Measurements from ENCODE around the gene XRCC5. TPM values are rescaled to one million over a fixed set of nuclear protein-coding genes. Genes with fewer than 3 reads are reported as not detected.
A peak's percentile ranks its signal among the peaks of the same experiment; 100 is the strongest.
"Not testable (repeated sequence)": the region's sequence is repeated elsewhere in the genome, so short reads cannot be mapped to it uniquely, and the experiment has no call there.

Gene XRCC5
- total RNA-seq, 1 experiment from 2014 or later: 424 TPM

DNA sequence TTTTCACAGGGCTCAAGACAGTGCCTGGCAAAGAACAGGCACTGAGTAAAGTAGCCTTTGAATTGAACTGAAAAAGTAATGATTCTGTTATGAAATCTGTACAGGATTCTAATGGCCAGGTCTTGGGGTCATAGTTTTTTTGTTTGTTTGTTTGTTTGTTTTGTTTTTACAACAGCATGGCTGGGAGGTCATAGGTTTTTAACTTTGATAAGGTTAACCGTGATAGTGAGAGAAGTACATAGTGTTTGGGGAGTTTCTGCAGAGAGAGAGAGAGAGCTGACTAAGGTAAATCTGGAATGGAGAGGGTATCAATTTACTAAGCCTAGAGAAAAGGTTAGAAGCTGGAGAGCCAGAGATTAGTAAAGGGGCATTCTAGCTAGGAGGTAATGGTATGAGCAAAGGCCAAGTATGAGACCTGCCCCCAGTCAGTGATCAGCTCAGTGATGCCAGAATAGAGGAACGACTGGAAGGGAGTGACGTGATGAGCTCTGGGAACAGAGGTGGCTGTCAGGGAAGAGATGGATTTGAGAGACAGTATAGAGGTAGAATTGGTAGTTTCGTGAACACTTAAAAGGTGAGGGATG lies 25.9 kb downstream of the XRCC5 start:
- Histone ChIP-seq H3K9me2 (ENCODE audit: insufficient read depth) (no peaks in the 10 kb centered on the region), H3K9ac (ENCODE audit: low read length) (no peak overlapping the region), H3K27me3 (ENCODE audit: insufficient read depth, low read length) (no peaks in the 10 kb centered on the region), H3K4me2 (ENCODE audit: low read length) (no peak overlapping the region), H4K20me1 (ENCODE audit: insufficient read depth) (peaks cover 10% of the 10 kb centered on the region; the same call in 1 of the 2 replicates), H3K36me3 (ENCODE audit: control insufficient read depth in 1 of 2, insufficient read depth in 2 of 2, low read length in 2 of 2) (peaks cover 71 to 73% of the 10 kb centered on the region in 2 experiments), H3K79me2 (ENCODE audit: insufficient read depth, low read length) (peaks cover 96% of the 10 kb centered on the region), H3K27ac (ENCODE audit: low read depth, low read length) (no peak overlapping the region), H2AFZ (ENCODE audit: low read depth, low read length, poor library complexity, severe bottlenecking) (no peak overlapping the region), H3K4me3 (replicated peaks in 1 of 2; ENCODE audit: low read depth in 1 of 2, low read length in 2 of 2) (no peak overlapping the region), H3K4me1 (ENCODE audit: control insufficient read depth in 1 of 2, insufficient read depth in 2 of 2, low read length in 2 of 2) (no peaks in the 10 kb centered on the region), H3K9me3 (ENCODE audit: control insufficient read depth in 1 of 2, insufficient read depth in 1 of 2, low read depth in 1 of 2, low read length in 2 of 2) (no peaks in the 10 kb centered on the region)
- TF ChIP-seq SP1 (IDR thresholded peaks at IDR 0.05; ENCODE audit: low read depth) (no peak), RAD21 (IDR thresholded peaks at IDR 0.05; ENCODE audit: low read depth) (no peak), JUND (IDR thresholded peaks at IDR 0.05) (no peak), CEBPB (IDR thresholded peaks at IDR 0.05; ENCODE audit: low read depth) (no peak), CBX3 (IDR thresholded peaks at IDR 0.05; ENCODE audit: low read depth) (no peak), TCF7L2 (IDR thresholded peaks at IDR 0.05; ENCODE audit: borderline replicate concordance, extremely low read depth, insufficient read depth, insufficient read length) (no peak)
- DNase-seq (ENCODE audit: low read depth, low spot score): no peak
- no peak for ATAC-seq
- ChIA-PET POLR2A (no interaction called here), CTCF (no interaction called here), RAD21 (ENCODE audit: low non-redundant PET in 1 of 2, low total read pairs in 2 of 2, uncharacterized antibody in 2 of 2, unreplicated experiment in 2 of 2) (no interaction called here)
- intact Hi-C loops (cut with micrococcal nuclease): no loop called here
- no TSS peak for BruUV-seq (replicated peaks)

DNA sequence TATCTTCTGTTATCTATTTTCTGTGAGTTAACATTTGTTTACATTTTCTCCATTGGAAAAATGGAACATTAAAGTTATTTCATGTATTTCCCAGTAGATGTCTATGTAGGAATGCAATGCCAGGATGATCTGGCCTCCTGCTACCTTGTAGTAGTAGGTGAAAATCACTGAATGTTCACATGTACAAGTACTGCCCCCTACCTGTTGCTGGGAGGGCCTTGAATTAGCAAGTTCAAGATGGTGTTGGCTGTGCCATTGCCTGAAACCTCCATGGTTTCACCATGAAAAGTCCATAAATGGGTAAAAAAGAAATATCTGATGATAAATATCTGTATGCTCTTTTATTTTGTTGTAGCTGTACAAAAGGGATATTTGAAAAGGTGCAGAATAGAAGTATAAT lies 30.7 kb downstream of the XRCC5 start:
- no peak overlapping the region for H3K4me3 ChIP-seq (replicated peaks in 1 of 2; ENCODE audit: low read depth in 1 of 2, low read length in 2 of 2)
- ATAC-seq (peak; percentile 82), DNase-seq (ENCODE audit: low read depth, low spot score) (peak; percentile 21)
- CTCF ChIA-PET: interaction anchor here (1.9 kb wide), 1 partner anchor 25 kb away, joined by 6 read pairs; no protein-coding TSS in a partner anchor
- H3K36me3 ChIP-seq (ENCODE audit: control insufficient read depth in 1 of 2, insufficient read depth in 2 of 2, low read length in 2 of 2): peaks cover 68% of the 10 kb centered on the region in 2 experiments
- no peak overlapping the region for H3K27ac ChIP-seq (ENCODE audit: low read depth, low read length)
- TF ChIP-seq, protein P1, sequence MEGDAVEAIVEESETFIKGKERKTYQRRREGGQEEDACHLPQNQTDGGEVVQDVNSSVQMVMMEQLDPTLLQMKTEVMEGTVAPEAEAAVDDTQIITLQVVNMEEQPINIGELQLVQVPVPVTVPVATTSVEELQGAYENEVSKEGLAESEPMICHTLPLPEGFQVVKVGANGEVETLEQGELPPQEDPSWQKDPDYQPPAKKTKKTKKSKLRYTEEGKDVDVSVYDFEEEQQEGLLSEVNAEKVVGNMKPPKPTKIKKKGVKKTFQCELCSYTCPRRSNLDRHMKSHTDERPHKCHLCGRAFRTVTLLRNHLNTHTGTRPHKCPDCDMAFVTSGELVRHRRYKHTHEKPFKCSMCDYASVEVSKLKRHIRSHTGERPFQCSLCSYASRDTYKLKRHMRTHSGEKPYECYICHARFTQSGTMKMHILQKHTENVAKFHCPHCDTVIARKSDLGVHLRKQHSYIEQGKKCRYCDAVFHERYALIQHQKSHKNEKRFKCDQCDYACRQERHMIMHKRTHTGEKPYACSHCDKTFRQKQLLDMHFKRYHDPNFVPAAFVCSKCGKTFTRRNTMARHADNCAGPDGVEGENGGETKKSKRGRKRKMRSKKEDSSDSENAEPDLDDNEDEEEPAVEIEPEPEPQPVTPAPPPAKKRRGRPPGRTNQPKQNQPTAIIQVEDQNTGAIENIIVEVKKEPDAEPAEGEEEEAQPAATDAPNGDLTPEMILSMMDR (IDR thresholded peaks at IDR 0.05 in 2 of 3, conservative IDR thresholded peaks at IDR 0.05 in 1 of 3; ENCODE audit: borderline replicate concordance in 1 of 3, insufficient read depth in 1 of 3, low read depth in 2 of 3, low read length in 2 of 3): peak; percentile 14 to 60 (median 50); a peak in 4 of 6 replicates
- no peak for TF ChIP-seq FOSL1 (IDR thresholded peaks at IDR 0.05; ENCODE audit: low read depth)
- no peak for TF ChIP-seq JUND (IDR thresholded peaks at IDR 0.05)
- no peak for TF ChIP-seq SP1 (IDR thresholded peaks at IDR 0.05; ENCODE audit: low read depth)
- TF ChIP-seq RAD21 (IDR thresholded peaks at IDR 0.05; ENCODE audit: low read depth): peak; percentile 38
- TF ChIP-seq ELF1 (IDR thresholded peaks at IDR 0.05; ENCODE audit: borderline replicate concordance, low read depth): no peak
- TF ChIP-seq ZNF274 (IDR thresholded peaks at IDR 0.05; ENCODE audit: low read depth, low read length): no peak
- H2AFZ ChIP-seq (ENCODE audit: low read depth, low read length, poor library complexity, severe bottlenecking): no peak overlapping the region
- H3K4me2 ChIP-seq (ENCODE audit: low read length): no peak overlapping the region
- no peaks in the 10 kb centered on the region for H3K4me1 ChIP-seq (ENCODE audit: control insufficient read depth in 1 of 2, insufficient read depth in 2 of 2, low read length in 2 of 2)
- no TSS peak for BruUV-seq (replicated peaks)
- RAD21 ChIA-PET (ENCODE audit: low non-redundant PET in 1 of 2, low total read pairs in 2 of 2, uncharacterized antibody in 2 of 2, unreplicated experiment in 2 of 2): no interaction called here
- H3K9me2 ChIP-seq (ENCODE audit: insufficient read depth): no peaks in the 10 kb centered on the region
- POLR2A ChIA-PET: no interaction called here
- peaks cover 91% of the 10 kb centered on the region for H3K79me2 ChIP-seq (ENCODE audit: insufficient read depth, low read length)
- H3K9ac ChIP-seq (ENCODE audit: low read length): no peak overlapping the region
- no peaks in the 10 kb centered on the region for H3K27me3 ChIP-seq (ENCODE audit: insufficient read depth, low read length)
- H4K20me1 ChIP-seq (ENCODE audit: insufficient read depth): peaks cover 11% of the 10 kb centered on the region; the same call in 1 of the 2 replicates
- no peaks in the 10 kb centered on the region for H3K9me3 ChIP-seq (ENCODE audit: control insufficient read depth in 1 of 2, insufficient read depth in 1 of 2, low read depth in 1 of 2, low read length in 2 of 2)
- intact Hi-C loops (cut with micrococcal nuclease): no loop called here

DNA sequence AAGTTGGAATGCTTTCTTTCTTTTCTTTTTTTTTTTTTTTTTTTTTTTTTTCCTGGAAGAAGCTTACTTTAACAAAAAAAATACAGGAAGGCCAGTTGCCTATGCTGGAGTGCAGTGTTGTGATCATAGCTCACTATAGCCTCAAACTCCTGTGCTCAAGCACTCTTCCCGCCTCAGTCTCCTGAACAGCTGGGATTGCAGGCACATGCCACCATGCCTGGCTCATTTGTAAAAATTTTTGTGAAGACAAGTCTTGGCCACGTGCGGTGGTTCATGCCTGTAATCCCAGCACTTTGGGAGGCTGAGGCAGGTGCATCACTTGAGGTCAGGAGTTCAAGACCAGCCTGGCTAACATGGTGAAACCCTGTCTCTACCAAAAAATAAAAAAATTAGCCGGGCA lies 32.4 kb downstream of the XRCC5 start:
- Histone ChIP-seq H4K20me1 (ENCODE audit: insufficient read depth) (peaks cover 14% of the 10 kb centered on the region; the same call in 1 of the 2 replicates), H3K79me2 (ENCODE audit: insufficient read depth, low read length) (peaks cover 92% of the 10 kb centered on the region), H3K36me3 (ENCODE audit: control insufficient read depth in 1 of 2, insufficient read depth in 2 of 2, low read length in 2 of 2) (peaks cover 66 to 70% of the 10 kb centered on the region in 2 experiments)
- H3K4me1 ChIP-seq (ENCODE audit: control insufficient read depth in 1 of 2, insufficient read depth in 2 of 2, low read length in 2 of 2); RAD21 ChIA-PET (ENCODE audit: low non-redundant PET in 1 of 2, low total read pairs in 2 of 2, uncharacterized antibody in 2 of 2, unreplicated experiment in 2 of 2); H3K9me3 ChIP-seq (ENCODE audit: control insufficient read depth in 1 of 2, insufficient read depth in 1 of 2, low read depth in 1 of 2, low read length in 2 of 2); BruUV-seq (replicated peaks); H3K9ac ChIP-seq (ENCODE audit: low read length); intact Hi-C loops (cut with micrococcal nuclease); ATAC-seq; H3K4me2 ChIP-seq (ENCODE audit: low read length); POLR2A ChIA-PET; H3K9me2 ChIP-seq (ENCODE audit: insufficient read depth); H3K27ac ChIP-seq (ENCODE audit: low read depth, low read length); H3K4me3 ChIP-seq (replicated peaks in 1 of 2; ENCODE audit: low read depth in 1 of 2, low read length in 2 of 2); H2AFZ ChIP-seq (ENCODE audit: low read depth, low read length, poor library complexity, severe bottlenecking); DNase-seq (ENCODE audit: low read depth, low spot score); H3K27me3 ChIP-seq (ENCODE audit: insufficient read depth, low read length): not testable (repeated sequence)
- CTCF ChIA-PET: interaction anchor here (1.9 kb wide), 1 partner anchor 27 kb away, joined by 6 read pairs; no protein-coding TSS in a partner anchor

All from HCT116 (cell line).